ENCODE measurements around the gene IQCM.
"Not testable (repeated sequence)": the region's sequence is repeated elsewhere in the genome, so short reads cannot be mapped to it uniquely, and the experiment has no call there.

Gene IQCM

GRCh38 chr4:149555146-149555545, 260.5 kb downstream of the IQCM start:
- no peak for DNase-seq

DNA sequence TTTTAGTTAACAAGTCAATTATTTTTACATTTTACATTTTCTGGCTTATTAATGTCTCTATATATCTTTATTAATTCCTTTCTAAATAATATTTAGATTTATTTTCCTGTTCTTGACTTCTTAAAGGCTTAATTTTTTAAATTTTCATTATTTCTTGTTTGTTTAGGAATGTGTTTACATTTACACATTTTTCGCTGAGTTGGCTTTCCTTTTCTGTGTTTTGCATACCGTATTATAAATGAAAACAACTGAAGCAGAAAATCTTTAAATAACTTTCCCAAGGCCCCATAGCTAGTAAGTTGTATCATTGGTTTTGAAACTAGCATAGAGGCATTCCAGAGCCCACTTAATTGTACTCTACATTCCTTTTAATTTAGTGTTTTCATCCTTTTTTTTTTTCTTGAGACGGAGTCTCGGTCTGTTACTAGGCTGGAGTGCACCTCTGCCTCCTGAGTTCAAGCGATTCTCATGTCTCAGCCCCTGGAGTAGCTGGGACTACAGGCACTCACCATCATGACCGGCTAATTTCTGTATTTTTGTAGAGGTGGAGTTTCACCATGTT, 261.6 kb downstream of the IQCM start:
- no peak for DNase-seq

DNA sequence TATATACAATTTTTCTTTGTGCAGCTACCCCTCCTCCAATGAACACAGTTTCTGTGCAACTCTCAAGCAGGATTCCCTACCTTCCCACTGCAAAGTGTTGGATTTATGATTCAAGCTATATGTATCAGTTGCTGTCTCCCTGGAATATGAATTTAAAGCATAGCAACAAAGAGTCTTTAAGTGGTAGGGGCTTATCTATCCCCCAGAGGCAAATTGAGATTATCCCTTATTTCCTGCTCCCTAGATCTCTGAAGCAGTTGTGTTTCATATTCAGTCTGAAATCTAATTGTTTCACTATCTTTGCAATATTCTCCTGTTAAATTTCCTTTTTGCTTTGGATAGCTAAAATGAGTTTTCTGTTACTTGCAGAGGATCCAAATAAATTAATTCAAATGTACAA, 263.0 kb downstream of the IQCM start:
- no peak for DNase-seq

GRCh38 chr4:149549911-149550310, 265.7 kb downstream of the IQCM start:
- DNase-seq = no peak

DNA sequence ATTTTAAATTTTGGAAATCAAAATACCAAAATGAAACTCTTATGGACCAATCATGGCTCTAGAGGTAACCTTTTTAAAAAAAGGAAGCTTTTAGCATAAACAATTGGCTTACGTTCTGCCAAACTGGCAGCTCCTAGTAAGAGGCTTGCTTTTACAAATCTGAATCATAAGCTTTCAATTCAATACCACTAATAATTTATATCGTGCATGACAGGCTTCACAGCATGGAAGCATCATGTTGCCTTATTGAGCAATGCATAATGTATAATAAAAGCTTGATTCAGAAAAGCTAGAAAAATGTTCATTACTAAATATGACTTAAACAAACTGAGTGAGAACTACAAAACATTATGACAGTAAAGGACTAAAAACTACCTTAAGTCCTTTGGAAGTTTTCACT, 280.9 kb downstream of the IQCM start:
- no peak for DNase-seq

- no peak for DNase-seq
Observed at GRCh38 chr4:149531861-149532260, 283.8 kb downstream of the IQCM start.

DNA sequence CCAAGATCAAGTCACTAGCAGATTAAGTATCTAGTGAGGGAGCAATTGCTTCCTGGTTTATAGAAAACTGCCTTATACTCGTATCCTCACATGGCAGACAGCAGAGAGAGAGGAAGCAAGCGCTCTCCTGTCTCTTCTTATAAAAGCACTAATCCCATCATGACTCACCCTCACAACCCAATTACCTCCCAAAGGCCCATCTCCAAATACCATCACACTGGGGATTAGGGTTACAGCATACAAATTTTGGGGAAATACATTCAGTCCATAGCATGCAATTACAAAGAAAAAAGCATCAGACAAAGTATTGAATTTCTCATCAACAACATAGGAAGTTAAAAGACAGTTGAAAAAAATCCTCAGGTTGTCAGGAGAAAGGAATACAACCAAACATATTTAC, 292.6 kb downstream of the IQCM start:
- DNase-seq = no peak

GRCh38 chr4:149521611-149522425, 293.8 kb downstream of the IQCM start:
- no peak for DNase-seq

DNA sequence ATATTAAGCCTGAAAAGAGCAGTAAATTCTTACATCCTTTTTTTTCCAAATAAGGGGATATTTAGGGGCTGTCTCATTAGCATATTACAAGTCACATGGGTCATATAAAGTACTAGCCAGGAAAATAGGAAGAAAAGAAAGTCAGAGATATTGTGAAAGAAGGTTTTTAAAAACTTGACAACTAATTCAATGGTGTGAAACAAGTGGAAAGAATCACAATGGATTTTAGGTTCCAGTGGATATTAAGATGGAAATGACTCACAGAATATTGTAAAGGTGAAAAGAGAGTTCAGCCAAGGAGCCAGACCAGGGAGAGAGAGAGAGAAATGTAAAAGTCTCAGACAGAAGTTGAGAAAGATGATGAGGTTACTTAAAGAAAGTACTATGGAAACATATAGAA, 297.2 kb downstream of the IQCM start:
- no peak for DNase-seq

GRCh38 chr4:149513081-149513480, 302.6 kb downstream of the IQCM start:
- DNase-seq = no peak

DNA sequence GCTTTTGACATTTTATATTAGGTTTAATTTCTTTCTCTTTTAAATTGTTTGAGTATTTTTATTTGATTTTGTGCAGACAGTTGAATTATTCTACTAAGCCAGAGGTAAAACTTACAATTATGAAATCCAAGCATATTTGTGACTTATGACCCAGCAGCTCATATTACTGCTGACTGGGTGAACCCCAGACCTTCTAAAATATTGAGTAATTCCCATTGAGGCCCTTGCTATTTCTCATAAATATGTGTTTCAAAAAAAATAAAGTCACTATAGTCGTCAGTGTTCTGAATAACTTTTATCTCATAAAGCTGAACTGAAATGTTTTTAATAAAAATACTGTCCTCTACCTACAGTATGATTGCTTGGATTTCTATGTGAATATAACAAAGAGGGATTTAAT, 303.1 kb downstream of the IQCM start:
- DNase-seq = no peak

- no peak for DNase-seq
Observed at GRCh38 chr4:149511558-149512298, 303.9 kb downstream of the IQCM start.

DNA sequence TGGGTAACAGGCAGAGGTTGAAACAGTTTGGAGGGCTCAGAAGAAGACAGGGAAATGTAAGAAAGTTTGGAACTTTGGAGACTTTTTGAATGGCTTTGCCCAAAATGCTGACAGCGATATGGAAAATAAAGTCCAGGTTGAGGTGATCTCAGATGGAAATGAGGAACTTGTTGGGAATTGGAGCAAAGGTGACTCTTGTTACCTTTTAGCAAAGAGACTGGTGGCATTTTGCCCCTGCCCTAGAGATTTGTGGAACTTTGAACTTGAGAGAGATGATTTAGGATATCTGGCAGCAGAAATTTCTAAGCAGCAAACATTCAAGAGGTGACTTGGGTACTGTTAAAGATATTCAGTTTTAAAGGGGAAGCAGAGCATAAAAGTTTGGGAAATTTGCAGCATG, 308.3 kb downstream of the IQCM start:
- DNase-seq = not testable (repeated sequence)

- no peak for DNase-seq
Observed at GRCh38 chr4:149500806-149501205, 314.8 kb downstream of the IQCM start.

GRCh38 chr4:149499726-149500125, 315.9 kb downstream of the IQCM start:
- no peak for DNase-seq

GRCh38 chr4:149498246-149498645, 317.4 kb downstream of the IQCM start:
- no peak for DNase-seq

GRCh38 chr4:149493492-149493891, 322.2 kb downstream of the IQCM start:
- DNase-seq = no peak

DNA sequence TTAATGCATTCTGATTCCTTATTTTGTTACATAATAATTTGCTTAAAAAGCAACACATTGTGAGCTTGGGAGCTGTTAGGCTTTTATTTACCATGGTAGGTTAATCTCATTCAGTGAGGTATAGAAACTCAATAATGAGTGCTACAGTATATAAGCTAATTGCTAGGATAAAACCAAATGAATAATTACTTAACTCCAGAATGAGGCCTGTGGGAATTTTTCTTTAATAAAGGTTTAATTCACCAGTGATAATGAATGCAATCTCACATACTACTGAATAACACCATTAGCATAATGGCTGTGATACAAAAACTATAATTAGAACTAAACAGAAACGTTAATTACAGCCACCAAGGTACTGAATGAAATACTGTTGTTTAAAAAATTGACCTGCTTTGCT, 326.3 kb downstream of the IQCM start:
- no peak for DNase-seq

- DNase-seq = no peak
Observed at GRCh38 chr4:149486861-149487260, 328.8 kb downstream of the IQCM start.

DNA sequence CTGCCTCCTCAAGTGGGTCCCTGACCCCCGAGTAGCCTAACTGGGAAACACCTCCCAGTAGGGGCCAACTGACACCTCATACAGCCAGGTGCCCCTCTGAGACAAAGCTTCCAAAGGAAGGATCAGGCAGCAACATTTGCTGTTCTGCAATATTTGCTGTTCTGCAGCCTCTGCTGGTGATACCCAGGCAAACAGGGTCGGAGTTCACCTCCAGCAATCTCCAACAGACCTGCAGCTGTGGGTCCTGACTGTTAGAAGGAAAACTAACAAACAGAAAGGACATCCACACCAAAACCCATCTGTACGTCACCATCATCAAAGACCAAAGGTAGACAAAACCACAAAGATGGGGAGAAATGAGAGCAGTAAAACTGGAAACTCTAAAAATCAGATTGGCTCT, 347.0 kb downstream of the IQCM start:
- DNase-seq = not testable (repeated sequence)

DNA sequence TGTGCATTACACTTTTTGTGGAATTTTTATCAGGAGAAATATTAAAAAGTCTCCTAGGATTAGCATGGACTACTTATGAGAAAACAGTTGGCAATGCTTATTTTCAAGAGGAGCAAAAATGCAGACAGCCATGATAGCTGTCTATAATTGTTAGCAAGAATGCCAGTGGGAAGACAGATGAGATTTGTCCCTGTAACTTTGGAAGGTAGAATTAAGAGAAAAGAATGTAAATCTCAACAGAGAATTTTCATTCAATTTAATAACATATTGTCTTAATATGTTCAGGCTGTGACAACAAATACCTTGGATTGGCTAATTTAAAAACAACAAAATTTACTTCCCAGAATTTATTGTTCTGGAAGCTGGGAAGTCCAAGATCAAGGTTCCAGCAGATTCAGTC, 349.2 kb downstream of the IQCM start:
- DNase-seq = no peak

GRCh38 chr4:149465955-149466354, 349.7 kb downstream of the IQCM start:
- DNase-seq = no peak

GRCh38 chr4:149443537-149443936, 372.1 kb downstream of the IQCM start:
- no peak for DNase-seq

- no peak for DNase-seq
Observed at GRCh38 chr4:149441338-149441737, 374.3 kb downstream of the IQCM start.

Measured in NCI-H1417 treated with DMSO at 0.1 percent for 48 hours (cell line).